ENCODE measurements around the gene AKAP13.

Gene AKAP13

DNA sequence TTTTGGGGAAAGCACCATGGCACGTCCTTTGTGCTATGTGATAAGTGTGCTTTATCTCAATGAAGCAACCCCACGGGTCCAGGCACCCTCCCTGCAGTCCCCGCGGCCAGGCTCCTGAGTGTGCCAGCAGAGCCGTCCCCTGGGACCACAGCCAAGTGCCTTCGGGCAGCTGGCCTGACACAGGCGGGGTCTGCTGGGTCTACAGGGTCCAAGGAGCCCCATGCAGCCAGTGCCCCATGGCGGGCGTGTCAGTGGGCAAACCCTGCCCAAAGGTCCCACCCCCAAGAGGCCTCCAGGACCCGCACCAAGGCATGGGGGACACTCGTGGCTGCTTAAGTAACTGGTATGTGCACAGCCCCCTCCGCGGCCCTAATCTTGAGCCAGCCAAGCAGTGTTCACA lies 379.0 kb downstream of the AKAP13 start:
- Histone ChIP-seq H3K27ac (no peak overlapping the region), H3K9me3 (no peaks in the 10 kb centered on the region), H3K4me3 (ENCODE audit: low read depth in 1 of 2, low read length in 1 of 2) (no peak overlapping the region), H3K27me3 (no peaks in the 10 kb centered on the region), H3K4me1 (ENCODE audit: control insufficient read depth in 1 of 2, insufficient read depth in 1 of 2, low read depth in 1 of 2, low read length in 1 of 2) (no peaks in the 10 kb centered on the region), H3K36me3 (no peaks in the 10 kb centered on the region)
- TF ChIP-seq, protein P1, sequence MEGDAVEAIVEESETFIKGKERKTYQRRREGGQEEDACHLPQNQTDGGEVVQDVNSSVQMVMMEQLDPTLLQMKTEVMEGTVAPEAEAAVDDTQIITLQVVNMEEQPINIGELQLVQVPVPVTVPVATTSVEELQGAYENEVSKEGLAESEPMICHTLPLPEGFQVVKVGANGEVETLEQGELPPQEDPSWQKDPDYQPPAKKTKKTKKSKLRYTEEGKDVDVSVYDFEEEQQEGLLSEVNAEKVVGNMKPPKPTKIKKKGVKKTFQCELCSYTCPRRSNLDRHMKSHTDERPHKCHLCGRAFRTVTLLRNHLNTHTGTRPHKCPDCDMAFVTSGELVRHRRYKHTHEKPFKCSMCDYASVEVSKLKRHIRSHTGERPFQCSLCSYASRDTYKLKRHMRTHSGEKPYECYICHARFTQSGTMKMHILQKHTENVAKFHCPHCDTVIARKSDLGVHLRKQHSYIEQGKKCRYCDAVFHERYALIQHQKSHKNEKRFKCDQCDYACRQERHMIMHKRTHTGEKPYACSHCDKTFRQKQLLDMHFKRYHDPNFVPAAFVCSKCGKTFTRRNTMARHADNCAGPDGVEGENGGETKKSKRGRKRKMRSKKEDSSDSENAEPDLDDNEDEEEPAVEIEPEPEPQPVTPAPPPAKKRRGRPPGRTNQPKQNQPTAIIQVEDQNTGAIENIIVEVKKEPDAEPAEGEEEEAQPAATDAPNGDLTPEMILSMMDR (IDR thresholded peaks at IDR 0.05): no peak

DNA sequence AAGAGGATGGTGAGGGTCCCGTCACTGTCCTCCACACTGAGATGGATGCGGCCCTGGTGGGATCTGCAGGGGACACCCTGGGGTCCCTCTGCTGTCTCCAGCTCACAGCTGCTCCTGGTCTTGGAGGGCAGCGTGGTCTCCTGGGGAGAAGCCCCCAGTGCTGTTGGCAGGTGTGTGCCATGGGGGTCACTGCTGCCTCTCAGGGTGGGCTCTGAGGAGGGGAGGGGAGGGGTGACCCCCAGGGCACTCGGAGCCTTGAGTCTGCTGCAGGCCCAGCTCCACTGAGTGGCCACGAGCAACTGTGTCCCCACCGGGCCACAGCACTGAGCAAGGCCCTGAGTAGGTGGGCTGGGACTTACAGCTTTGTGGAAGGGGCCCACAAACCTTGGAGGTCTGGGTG lies 379.6 kb downstream of the AKAP13 start:
- H3K36me3 ChIP-seq: no peaks in the 10 kb centered on the region
- TF ChIP-seq, protein P1 (IDR thresholded peaks at IDR 0.05): no peak
- no peaks in the 10 kb centered on the region for H3K9me3 ChIP-seq
- H3K27me3 ChIP-seq: no peaks in the 10 kb centered on the region
- H3K27ac ChIP-seq: no peak overlapping the region
- no peaks in the 10 kb centered on the region for H3K4me1 ChIP-seq (ENCODE audit: control insufficient read depth in 1 of 2, insufficient read depth in 1 of 2, low read depth in 1 of 2, low read length in 1 of 2)
- no peak overlapping the region for H3K4me3 ChIP-seq (ENCODE audit: low read depth in 1 of 2, low read length in 1 of 2)

DNA sequence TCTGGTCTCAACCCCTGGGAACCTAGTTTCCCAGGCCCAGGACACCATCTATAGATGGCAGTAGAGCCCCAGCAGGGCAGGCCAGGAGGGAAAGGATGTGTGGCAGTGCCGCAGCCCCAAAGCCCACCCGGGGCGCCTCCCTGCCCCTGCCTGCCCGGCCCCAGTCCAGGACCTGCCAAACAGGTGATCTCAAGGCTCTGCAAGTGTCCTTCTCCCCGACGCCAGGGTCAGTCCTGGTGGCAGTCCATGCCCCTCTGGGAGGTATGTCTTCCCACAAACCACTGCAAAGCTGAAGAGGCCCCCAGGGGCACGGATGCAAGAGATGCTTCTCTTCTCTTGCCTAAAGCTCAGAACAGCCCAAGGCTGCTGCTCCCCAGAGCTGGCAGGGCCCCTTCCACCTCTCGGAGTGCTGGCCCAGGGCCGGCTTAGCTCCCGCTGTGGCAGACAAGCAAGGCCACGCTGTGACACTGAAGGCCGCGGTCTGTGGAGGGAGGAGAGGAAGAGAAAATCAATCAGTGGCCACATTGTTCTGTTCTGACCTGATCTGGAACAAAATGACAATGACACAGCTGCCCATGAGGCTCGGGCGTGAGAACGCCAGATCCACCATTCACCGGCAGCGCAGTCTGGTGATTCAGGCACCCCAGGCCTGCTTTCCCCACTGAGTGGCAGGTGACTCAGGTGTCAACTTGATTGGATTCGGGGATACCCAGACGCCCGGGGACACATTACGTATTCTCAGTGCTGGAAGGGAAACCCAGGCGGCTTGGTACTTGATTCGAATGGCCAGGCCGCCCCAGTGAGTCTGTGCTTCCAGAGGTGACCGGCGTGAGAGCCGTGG lies 380.3 kb downstream of the AKAP13 start:
- Histone ChIP-seq H3K4me3 (ENCODE audit: low read depth in 1 of 2, low read length in 1 of 2) (no peak overlapping the region), H3K27me3 (no peaks in the 10 kb centered on the region), H3K9me3 (no peaks in the 10 kb centered on the region), H3K4me1 (ENCODE audit: control insufficient read depth in 1 of 2, insufficient read depth in 1 of 2, low read depth in 1 of 2, low read length in 1 of 2) (no peaks in the 10 kb centered on the region), H3K36me3 (no peaks in the 10 kb centered on the region), H3K27ac (no peak overlapping the region)
- TF ChIP-seq, protein P1 (IDR thresholded peaks at IDR 0.05): no peak

DNA sequence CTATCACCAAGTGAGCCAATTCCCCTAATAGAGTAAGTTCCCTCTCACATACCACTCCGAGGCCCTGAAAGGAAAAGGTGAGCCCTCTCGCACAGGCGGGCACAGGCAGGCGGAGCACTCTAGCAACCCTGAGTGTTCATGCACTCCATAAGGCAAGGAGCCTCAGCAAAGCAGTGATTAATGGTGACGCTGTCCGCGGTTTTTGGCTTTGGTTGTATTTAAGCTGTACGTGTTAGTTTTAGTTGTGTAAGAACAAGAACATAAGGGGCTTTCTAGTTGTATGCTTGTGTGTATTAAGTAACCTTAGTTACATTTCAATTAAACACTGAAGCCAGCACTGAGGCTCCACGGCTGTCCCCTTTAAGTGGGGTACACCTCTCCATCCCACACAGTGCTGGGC lies 381.2 kb downstream of the AKAP13 start:
- Histone ChIP-seq H3K27me3 (no peaks in the 10 kb centered on the region), H3K9me3 (no peaks in the 10 kb centered on the region), H3K36me3 (no peaks in the 10 kb centered on the region), H3K4me3 (ENCODE audit: low read depth in 1 of 2, low read length in 1 of 2) (no peak overlapping the region), H3K4me1 (ENCODE audit: control insufficient read depth in 1 of 2, insufficient read depth in 1 of 2, low read depth in 1 of 2, low read length in 1 of 2) (no peaks in the 10 kb centered on the region), H3K27ac (no peak overlapping the region)
- TF ChIP-seq, protein P1 (IDR thresholded peaks at IDR 0.05): no peak

DNA sequence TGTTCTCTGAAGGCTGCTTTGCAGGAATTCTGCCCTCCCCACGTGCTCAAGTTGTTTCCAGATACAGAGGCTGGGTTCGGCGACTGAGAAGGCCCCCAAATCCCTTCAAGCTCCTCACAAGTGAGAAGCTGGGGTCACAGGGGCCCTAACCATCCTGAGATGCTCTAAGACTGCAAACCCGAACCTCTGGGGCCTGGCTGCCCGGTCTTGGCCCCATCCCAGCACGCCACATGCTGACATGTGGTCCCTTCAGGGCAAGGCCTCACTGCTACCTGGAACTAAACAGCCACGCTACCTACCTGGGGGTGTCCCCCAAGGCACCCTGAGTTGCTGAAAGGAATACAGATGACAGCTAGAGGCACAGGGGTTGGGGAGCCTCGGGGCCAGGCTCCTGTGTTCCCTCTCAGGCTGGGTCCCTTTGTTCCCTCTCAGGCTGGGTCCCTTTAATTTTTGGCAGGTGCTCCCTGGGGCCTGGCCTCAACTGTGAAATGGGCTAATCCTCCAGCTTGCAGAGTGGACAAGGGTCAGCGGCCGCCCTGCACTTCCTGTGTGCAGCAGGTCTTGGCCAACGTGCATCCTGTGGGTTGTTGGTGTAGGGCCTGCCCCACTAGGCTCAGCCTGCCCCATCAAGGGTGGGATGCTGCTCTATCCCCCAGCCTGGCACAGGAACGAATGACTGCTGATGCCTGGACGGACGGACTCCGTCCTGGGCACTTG lies 381.8 kb downstream of the AKAP13 start:
- TF ChIP-seq, protein P1 (IDR thresholded peaks at IDR 0.05): no peak
- Histone ChIP-seq H3K27ac (no peak overlapping the region), H3K4me3 (ENCODE audit: low read depth in 1 of 2, low read length in 1 of 2) (no peak overlapping the region), H3K27me3 (no peaks in the 10 kb centered on the region), H3K4me1 (ENCODE audit: control insufficient read depth in 1 of 2, insufficient read depth in 1 of 2, low read depth in 1 of 2, low read length in 1 of 2) (no peaks in the 10 kb centered on the region), H3K9me3 (no peaks in the 10 kb centered on the region), H3K36me3 (no peaks in the 10 kb centered on the region)
